ENCODE data around the gene DCAF11.

- TF ChIP-seq CTCF (IDR thresholded peaks at IDR 0.05; ENCODE audit: insufficient read depth, low read depth, low read length), result no peak
- TF ChIP-seq EZH2 (IDR thresholded peaks at IDR 0.05; ENCODE audit: insufficient read depth, low read length), result no peak
Measured at GRCh38 chr14:24122898-24123297, 8.3 kb downstream of the DCAF11 start.

All from astrocyte (in vitro differentiated cells and primary cell).